ENCODE results near the gene ANKRD36B. TPM values are rescaled to one million over a fixed set of nuclear protein-coding genes. Genes with fewer than 3 reads are reported as not detected.
"Not testable (repeated sequence)": the region's sequence is repeated elsewhere in the genome, so short reads cannot be mapped to it uniquely, and the experiment has no call there.

Gene ANKRD36B
- total RNA-seq, 1 donor from 2014 or later: 32.9 TPM

- H3K4me1 Mint-ChIP-seq (ENCODE audit: unreplicated experiment); H3K27ac Mint-ChIP-seq (ENCODE audit: unreplicated experiment); DNase-seq (ENCODE audit: low spot score); H3K27me3 Mint-ChIP-seq (ENCODE audit: unreplicated experiment); H3K9me3 Mint-ChIP-seq (ENCODE audit: unreplicated experiment); H3K4me3 Mint-ChIP-seq (ENCODE audit: unreplicated experiment): not testable (repeated sequence)
- H3K36me3 Mint-ChIP-seq (ENCODE audit: low read depth, unreplicated experiment): peaks cover 12% of the 10 kb centered on the region
Observed at GRCh38 chr2:97548536-97548935, 41.1 kb downstream of the ANKRD36B start.

- Mint-ChIP-seq H3K9me3 (ENCODE audit: unreplicated experiment) (no peaks in the 10 kb centered on the region), H3K27ac (ENCODE audit: unreplicated experiment) (no peak overlapping the region), H3K4me3 (ENCODE audit: unreplicated experiment) (no peak overlapping the region), H3K27me3 (ENCODE audit: unreplicated experiment) (no peaks in the 10 kb centered on the region), H3K4me1 (ENCODE audit: unreplicated experiment) (no peaks in the 10 kb centered on the region), H3K36me3 (ENCODE audit: low read depth, unreplicated experiment) (peaks cover 9% of the 10 kb centered on the region)
- no peak for TF ChIP-seq CTCF (IDR thresholded peaks at IDR 0.05; ENCODE audit: unreplicated experiment)
- no peak for DNase-seq (ENCODE audit: low spot score)
Observed at GRCh38 chr2:97546711-97547110, 43.0 kb downstream of the ANKRD36B start.

- H3K36me3 Mint-ChIP-seq (ENCODE audit: low read depth, unreplicated experiment); H3K4me1 Mint-ChIP-seq (ENCODE audit: unreplicated experiment); H3K27ac Mint-ChIP-seq (ENCODE audit: unreplicated experiment); H3K27me3 Mint-ChIP-seq (ENCODE audit: unreplicated experiment); DNase-seq (ENCODE audit: low spot score); H3K9me3 Mint-ChIP-seq (ENCODE audit: unreplicated experiment); H3K4me3 Mint-ChIP-seq (ENCODE audit: unreplicated experiment): not testable (repeated sequence)
Observed at GRCh38 chr2:97544911-97545310, 44.8 kb downstream of the ANKRD36B start.

GRCh38 chr2:97525904-97526303 lies 63.8 kb downstream of the ANKRD36B start:
- H3K36me3 Mint-ChIP-seq (ENCODE audit: low read depth, unreplicated experiment): peaks cover 37% of the 10 kb centered on the region
- DNase-seq (ENCODE audit: low spot score); H3K9me3 Mint-ChIP-seq (ENCODE audit: unreplicated experiment); H3K27me3 Mint-ChIP-seq (ENCODE audit: unreplicated experiment); H3K4me1 Mint-ChIP-seq (ENCODE audit: unreplicated experiment); H3K4me3 Mint-ChIP-seq (ENCODE audit: unreplicated experiment); H3K27ac Mint-ChIP-seq (ENCODE audit: unreplicated experiment): not testable (repeated sequence)

- peaks cover 29% of the 10 kb centered on the region for H3K36me3 Mint-ChIP-seq (ENCODE audit: low read depth, unreplicated experiment)
- H3K27me3 Mint-ChIP-seq (ENCODE audit: unreplicated experiment): not testable (repeated sequence)
Observed at GRCh38 chr2:97523816-97524215, 65.9 kb downstream of the ANKRD36B start.

GRCh38 chr2:97522916-97523555 lies 66.6 kb downstream of the ANKRD36B start:
- not testable (repeated sequence) for H3K4me3 Mint-ChIP-seq (ENCODE audit: unreplicated experiment); H3K9me3 Mint-ChIP-seq (ENCODE audit: unreplicated experiment); DNase-seq (ENCODE audit: low spot score); H3K4me1 Mint-ChIP-seq (ENCODE audit: unreplicated experiment); H3K27me3 Mint-ChIP-seq (ENCODE audit: unreplicated experiment); H3K27ac Mint-ChIP-seq (ENCODE audit: unreplicated experiment)
- H3K36me3 Mint-ChIP-seq (ENCODE audit: low read depth, unreplicated experiment): peaks cover 25% of the 10 kb centered on the region

More at GRCh38 chr2:97523816-97524215, 65.9 kb downstream of the ANKRD36B start:
- H3K9me3 Mint-ChIP-seq (ENCODE audit: unreplicated experiment); DNase-seq (ENCODE audit: low spot score); H3K4me3 Mint-ChIP-seq (ENCODE audit: unreplicated experiment); H3K4me1 Mint-ChIP-seq (ENCODE audit: unreplicated experiment); H3K27ac Mint-ChIP-seq (ENCODE audit: unreplicated experiment): not testable (repeated sequence)

GRCh38 chr2:97495651-97496050 lies 94.0 kb downstream of the ANKRD36B start:
- not testable (repeated sequence) for DNase-seq (ENCODE audit: low spot score); H3K4me3 Mint-ChIP-seq (ENCODE audit: unreplicated experiment); H3K27me3 Mint-ChIP-seq (ENCODE audit: unreplicated experiment); H3K4me1 Mint-ChIP-seq (ENCODE audit: unreplicated experiment); H3K36me3 Mint-ChIP-seq (ENCODE audit: low read depth, unreplicated experiment); H3K9me3 Mint-ChIP-seq (ENCODE audit: unreplicated experiment); H3K27ac Mint-ChIP-seq (ENCODE audit: unreplicated experiment)

- not testable (repeated sequence) for H3K4me1 Mint-ChIP-seq (ENCODE audit: unreplicated experiment); H3K4me3 Mint-ChIP-seq (ENCODE audit: unreplicated experiment); H3K27ac Mint-ChIP-seq (ENCODE audit: unreplicated experiment); H3K36me3 Mint-ChIP-seq (ENCODE audit: low read depth, unreplicated experiment); DNase-seq (ENCODE audit: low spot score); H3K9me3 Mint-ChIP-seq (ENCODE audit: unreplicated experiment); H3K27me3 Mint-ChIP-seq (ENCODE audit: unreplicated experiment)
Observed at GRCh38 chr2:97490141-97490540, 99.5 kb downstream of the ANKRD36B start.

Other genes starting within 250 kb of the ANKRD36B start
- gene COX5B, start 56.2 kb upstream of the ANKRD36B start, total RNA-seq (ENCODE audit: unreplicated experiment): 191 TPM
- 52.1 TPM for gene ACTR1B, start 74.2 kb upstream of the ANKRD36B start, total RNA-seq (ENCODE audit: unreplicated experiment)
- 15.1 TPM for gene C2orf92, start 79.8 kb upstream of the ANKRD36B start, total RNA-seq (ENCODE audit: unreplicated experiment)
- 93.4 TPM for gene ZAP70, start 123.7 kb upstream of the ANKRD36B start, total RNA-seq (ENCODE audit: unreplicated experiment)

All from endothelial cell (in vitro differentiated cells).